LNCAP (cell line): Measurements from ENCODE around the gene GRPEL1.

ENCODE experiments used
- CTCF ChIP-seq: fragments of 450-650 bp; IDR thresholded peaks from 2 replicates; pipeline ENCODE4 v1.5.1; 2017; ENCODE audit warnings: mild to moderate bottlenecking

The GRPEL1 gene

GRCh38 chr4:7014815-7015214, 53.0 kb downstream of the GRPEL1 start:
- no peak for TF ChIP-seq CTCF

GRCh38 chr4:7013175-7013574, 54.7 kb downstream of the GRPEL1 start:
- TF ChIP-seq CTCF, result no peak

- TF ChIP-seq CTCF, result no peak
These were observed 58.3 kb downstream of the GRPEL1 start for GRCh38 chr4:7009564-7009963.
